Measurements from ENCODE around the gene PDE1C. TPM values are rescaled to one million over a fixed set of nuclear protein-coding genes. Genes with fewer than 3 reads are reported as not detected.
A peak's percentile ranks its signal among the peaks of the same experiment; 100 is the strongest.

PDE1C gene
- total RNA-seq, 2 donors from 2014 or later = 35.7 to 47.8 TPM

DNA sequence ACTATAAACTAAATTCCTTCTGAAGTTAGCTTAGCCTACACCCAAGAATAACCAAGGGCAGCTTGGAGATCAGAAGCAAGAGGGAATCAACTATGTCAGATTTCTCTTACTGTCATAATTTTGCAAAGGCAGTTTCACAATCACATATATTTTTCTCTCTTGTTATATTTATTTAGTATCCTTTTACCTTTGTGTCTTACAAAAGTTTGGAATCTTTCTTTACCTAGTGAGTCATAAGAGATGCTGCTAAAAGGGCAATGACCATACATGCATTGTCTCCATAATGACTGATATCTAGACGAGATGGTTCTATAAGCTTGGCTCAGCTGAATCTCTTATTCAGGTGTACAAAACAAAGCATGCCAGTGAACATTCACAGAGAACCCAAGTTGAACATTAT, 322.1 kb downstream of the PDE1C start:
- H3K4me1 ChIP-seq = no peaks in the 10 kb centered on the region
- H3K36me3 ChIP-seq = no peaks in the 10 kb centered on the region
- DNase-seq (ENCODE audit: low spot score) = no peak
- H3K4me3 ChIP-seq = no peak overlapping the region
- H3K9me3 ChIP-seq = no peaks in the 10 kb centered on the region
- no peaks in the 10 kb centered on the region for H3K27me3 ChIP-seq
- TF ChIP-seq, protein P1, sequence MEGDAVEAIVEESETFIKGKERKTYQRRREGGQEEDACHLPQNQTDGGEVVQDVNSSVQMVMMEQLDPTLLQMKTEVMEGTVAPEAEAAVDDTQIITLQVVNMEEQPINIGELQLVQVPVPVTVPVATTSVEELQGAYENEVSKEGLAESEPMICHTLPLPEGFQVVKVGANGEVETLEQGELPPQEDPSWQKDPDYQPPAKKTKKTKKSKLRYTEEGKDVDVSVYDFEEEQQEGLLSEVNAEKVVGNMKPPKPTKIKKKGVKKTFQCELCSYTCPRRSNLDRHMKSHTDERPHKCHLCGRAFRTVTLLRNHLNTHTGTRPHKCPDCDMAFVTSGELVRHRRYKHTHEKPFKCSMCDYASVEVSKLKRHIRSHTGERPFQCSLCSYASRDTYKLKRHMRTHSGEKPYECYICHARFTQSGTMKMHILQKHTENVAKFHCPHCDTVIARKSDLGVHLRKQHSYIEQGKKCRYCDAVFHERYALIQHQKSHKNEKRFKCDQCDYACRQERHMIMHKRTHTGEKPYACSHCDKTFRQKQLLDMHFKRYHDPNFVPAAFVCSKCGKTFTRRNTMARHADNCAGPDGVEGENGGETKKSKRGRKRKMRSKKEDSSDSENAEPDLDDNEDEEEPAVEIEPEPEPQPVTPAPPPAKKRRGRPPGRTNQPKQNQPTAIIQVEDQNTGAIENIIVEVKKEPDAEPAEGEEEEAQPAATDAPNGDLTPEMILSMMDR (IDR thresholded peaks at IDR 0.05) = no peak
- H3K27ac ChIP-seq = no peak overlapping the region

DNA sequence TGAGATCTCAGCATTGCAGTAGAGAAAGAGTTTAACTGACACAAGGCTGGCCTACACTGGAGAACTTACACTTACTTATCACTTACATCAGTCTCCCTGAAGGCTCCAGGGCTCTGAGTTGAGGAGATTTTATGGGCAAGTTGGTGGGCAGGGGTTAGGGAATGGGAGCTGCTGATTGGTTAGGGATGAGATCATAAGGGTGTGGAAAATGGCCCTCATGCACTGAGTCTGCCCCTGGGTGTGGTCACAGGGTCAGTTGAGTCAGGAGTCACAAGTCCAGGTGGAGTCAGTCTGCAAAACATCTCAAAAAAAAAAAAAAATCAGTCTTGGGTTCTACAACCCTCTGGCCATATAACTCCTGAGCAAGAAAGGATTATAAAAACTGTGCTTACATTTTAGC, 322.7 kb downstream of the PDE1C start:
- Histone ChIP-seq H3K27ac (no peak overlapping the region), H3K4me1 (no peaks in the 10 kb centered on the region), H3K27me3 (no peaks in the 10 kb centered on the region), H3K4me3 (no peak overlapping the region), H3K36me3 (no peaks in the 10 kb centered on the region), H3K9me3 (no peaks in the 10 kb centered on the region)
- TF ChIP-seq, protein P1 (IDR thresholded peaks at IDR 0.05) = no peak
- no peak for DNase-seq (ENCODE audit: low spot score)

DNA sequence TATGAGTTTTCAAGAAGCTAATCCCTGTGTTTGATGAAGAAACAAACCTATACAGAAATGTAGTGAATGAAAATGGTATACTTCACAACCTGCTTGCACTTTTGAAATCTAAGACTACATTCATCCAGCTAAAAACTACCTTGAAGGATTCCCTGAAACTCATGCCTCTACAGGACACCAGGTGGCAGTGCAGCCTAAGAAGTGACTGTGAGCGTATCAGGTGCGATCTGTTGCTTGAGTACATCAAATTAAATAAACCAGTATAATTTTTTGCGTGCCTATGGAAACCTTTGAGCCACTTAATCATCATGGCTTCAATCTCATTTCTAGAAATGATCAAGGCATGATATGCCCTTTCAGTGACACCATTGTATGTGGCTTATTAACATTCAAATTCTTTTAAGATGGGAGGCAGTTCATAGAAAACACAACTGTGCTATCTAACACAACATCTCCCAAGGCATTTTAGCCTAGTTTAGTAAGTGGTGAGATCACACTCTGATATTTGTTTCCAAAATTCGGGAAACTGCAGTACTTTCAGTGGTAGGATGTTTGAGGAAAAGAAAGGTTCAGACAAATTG, 325.8 kb downstream of the PDE1C start:
- H3K27ac ChIP-seq = no peak overlapping the region
- TF ChIP-seq, protein P1 (IDR thresholded peaks at IDR 0.05) = peak; percentile 81 to 88
- no peaks in the 10 kb centered on the region for H3K4me1 ChIP-seq
- no peak overlapping the region for H3K4me3 ChIP-seq
- H3K9me3 ChIP-seq = no peaks in the 10 kb centered on the region
- H3K36me3 ChIP-seq = no peaks in the 10 kb centered on the region
- peak; percentile 73 for DNase-seq (ENCODE audit: low spot score)
- H3K27me3 ChIP-seq = no peaks in the 10 kb centered on the region

DNA sequence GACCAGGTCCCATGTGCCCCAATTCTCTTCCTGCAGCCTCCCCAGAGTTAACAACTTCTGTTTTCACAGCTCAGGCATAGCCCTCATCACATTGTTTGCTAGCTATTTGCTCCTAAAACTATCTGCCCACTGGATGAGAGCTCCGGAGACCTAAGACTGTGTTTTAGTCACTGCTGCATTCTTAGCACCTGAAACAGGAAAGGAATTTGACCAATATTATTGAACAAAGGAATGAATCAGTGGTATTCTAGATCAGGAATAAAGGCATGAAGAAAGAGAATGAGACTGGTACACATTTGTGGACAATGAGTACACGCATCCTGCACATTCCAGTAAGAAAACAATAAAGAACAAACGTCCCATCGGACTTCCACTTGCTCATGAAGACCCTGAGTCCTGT, 328.4 kb downstream of the PDE1C start:
- Histone ChIP-seq H3K27me3 (no peaks in the 10 kb centered on the region), H3K9me3 (no peaks in the 10 kb centered on the region), H3K36me3 (no peaks in the 10 kb centered on the region), H3K27ac (no peak overlapping the region), H3K4me3 (no peak overlapping the region), H3K4me1 (no peaks in the 10 kb centered on the region)
- TF ChIP-seq, protein P1 (IDR thresholded peaks at IDR 0.05) = no peak
- DNase-seq (ENCODE audit: low spot score) = no peak

DNA sequence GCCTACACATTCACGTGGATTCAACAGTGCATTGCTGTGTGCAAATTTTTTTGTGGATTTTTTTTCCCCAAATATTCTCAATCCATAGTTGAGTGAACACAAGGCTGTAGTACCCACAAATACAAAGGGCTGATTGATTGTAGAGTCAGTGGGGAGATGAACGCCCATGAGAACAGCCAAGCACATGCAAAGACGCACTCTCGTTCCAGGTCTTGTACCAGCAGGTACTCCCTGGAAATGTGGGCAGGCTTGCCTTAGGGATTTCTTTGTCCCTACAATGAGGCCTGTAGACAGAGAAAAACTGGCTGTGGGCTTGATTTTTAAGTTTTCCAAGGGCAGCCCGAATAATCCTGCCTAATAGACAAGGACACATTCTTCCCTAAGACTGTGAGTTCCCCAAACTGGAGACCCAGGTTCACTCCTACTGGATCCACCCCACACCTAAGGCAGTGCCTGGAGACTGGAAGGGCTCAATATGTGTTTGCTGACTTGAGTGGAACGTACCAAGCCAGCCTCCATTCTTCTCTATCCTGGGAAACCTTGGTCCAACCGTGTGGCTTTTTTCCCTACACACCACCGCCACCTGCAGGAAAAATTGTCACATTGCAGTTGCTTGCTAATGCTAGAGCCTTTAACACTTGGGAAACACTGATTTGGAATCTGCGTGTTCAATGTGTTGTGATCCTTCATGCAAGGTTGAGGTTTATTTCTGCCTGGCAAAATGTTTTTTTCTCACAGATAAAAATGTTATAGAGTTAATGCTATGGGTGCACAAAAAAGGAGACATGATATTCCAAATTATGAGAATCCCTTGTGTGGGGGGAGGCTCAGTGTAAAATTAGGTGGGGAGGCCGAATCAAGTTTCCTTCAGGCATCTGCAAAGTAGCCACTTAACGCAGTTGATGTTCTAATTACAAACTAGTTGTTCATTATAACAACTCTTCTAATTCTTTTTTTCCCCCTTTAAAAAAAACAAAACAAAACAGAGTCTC, 333.9 kb downstream of the PDE1C start:
- peak; percentile 76 for DNase-seq (ENCODE audit: low spot score)
- H3K27ac ChIP-seq = no peak overlapping the region
- no peaks in the 10 kb centered on the region for H3K9me3 ChIP-seq
- no peaks in the 10 kb centered on the region for H3K27me3 ChIP-seq
- no peaks in the 10 kb centered on the region for H3K36me3 ChIP-seq
- H3K4me1 ChIP-seq = no peaks in the 10 kb centered on the region
- TF ChIP-seq, protein P1 (IDR thresholded peaks at IDR 0.05) = peak; percentile 90 to 94
- H3K4me3 ChIP-seq = no peak overlapping the region

All from right atrium auricular region (tissue), 2 donors.